GM12873 (cell line): Measurements from ENCODE around the gene KRTAP19-4.
A peak's percentile ranks its signal among the peaks of the same experiment; 100 is the strongest.

ENCODE experiments used
- TF ChIP-seq, protein P1 (sequence below): IDR thresholded peaks from 2 replicates; pipeline ENCODE4 v1.5.1; 2012; ENCODE audit warnings: low read depth, mild to moderate bottlenecking, moderate library complexity, low read length, control low read depth; ENCODE audit not compliant: insufficient read depth; ENCODE audit errors: missing control alignments

KRTAP19-4 gene, protein sequence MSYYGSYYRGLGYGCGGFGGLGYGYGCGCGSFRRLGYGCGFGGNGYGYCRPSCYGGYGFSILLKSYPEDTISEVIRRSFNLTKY

GRCh38 chr21:30497065-30497464 is at the start of gene KRTAP19-4:
Gene KRTAP19-4, minus strand, starts transcription at chr21:30497165. Its CDS starts 55 bp downstream, at chr21:30497110.
- TF ChIP-seq, protein P1, sequence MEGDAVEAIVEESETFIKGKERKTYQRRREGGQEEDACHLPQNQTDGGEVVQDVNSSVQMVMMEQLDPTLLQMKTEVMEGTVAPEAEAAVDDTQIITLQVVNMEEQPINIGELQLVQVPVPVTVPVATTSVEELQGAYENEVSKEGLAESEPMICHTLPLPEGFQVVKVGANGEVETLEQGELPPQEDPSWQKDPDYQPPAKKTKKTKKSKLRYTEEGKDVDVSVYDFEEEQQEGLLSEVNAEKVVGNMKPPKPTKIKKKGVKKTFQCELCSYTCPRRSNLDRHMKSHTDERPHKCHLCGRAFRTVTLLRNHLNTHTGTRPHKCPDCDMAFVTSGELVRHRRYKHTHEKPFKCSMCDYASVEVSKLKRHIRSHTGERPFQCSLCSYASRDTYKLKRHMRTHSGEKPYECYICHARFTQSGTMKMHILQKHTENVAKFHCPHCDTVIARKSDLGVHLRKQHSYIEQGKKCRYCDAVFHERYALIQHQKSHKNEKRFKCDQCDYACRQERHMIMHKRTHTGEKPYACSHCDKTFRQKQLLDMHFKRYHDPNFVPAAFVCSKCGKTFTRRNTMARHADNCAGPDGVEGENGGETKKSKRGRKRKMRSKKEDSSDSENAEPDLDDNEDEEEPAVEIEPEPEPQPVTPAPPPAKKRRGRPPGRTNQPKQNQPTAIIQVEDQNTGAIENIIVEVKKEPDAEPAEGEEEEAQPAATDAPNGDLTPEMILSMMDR, result no peak

DNA sequence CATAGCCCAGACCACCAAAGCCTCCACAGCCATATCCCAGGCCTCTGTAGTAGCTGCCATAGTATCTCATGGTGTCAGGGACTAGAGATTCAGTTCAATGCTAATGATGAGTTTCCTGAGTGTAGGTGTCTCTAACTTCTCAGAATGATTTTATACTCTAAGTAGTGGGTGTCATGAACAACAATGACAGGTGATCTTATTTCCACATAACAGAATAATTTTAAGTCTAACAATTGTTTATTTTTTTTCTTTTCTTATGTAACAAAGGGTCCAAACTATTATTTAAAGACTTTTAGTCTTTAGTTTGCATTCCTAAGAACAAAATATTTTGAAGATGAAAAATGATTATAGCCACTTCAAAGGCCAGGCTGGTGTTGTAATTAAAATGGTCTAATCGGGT is 44.8 kb upstream of the KRTAP19-4 start, which contains the start of gene KRTAP19-6:
KRTAP19-6 (minus strand) TSS at position 101 of the 400 bp plus-strand sequence; CDS start at position 70, 31 bp downstream.
- TF ChIP-seq, protein P1, result no peak

DNA sequence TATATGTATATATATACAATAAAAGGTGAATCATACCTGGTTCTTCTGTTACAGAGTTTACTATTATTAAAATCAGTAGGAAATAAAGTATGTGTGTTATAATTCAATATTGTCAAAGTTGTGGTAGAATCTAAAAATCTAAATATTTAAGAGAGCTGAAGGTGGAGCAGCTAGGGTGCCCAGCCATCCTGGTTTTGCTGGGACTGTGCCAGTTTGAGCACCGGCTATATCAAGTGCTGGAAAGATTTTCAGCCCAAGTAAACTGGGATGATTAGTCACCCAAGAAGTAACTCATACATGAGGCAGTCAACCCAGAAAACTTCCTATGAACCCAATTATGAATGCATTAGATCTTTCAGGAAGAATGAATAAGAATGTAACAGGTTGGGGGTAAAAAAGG is 21.9 kb upstream of the KRTAP19-4 start:
- TF ChIP-seq, protein P1, result no peak

GRCh38 chr21:30515681-30516080 is 18.7 kb upstream of the KRTAP19-4 start:
- TF ChIP-seq, protein P1, result no peak

GRCh38 chr21:30505621-30506205 is 8.7 kb upstream of the KRTAP19-4 start:
- TF ChIP-seq, protein P1, result peak; percentile 47

DNA sequence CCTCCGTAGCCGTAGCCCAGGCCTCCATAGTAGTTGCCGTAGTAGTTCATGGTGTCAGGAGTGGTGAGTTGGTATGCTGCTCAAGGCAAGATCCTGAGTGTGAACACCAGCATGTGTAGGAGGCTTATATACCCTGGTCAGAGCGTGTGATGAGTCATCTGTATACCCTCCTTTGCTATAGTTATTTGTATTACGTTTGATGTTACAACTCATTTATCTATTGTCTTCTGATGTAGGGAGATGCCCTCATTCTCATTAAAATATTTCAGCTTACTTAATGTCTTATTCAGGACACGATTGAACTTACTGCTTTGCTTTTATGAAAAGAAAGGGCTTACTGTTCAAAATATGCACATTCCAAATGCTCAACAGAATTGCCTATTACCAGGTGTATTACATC is 5.1 kb upstream of the KRTAP19-4 start, which contains the start of gene KRTAP19-5:
KRTAP19-5 (minus strand) TSS at position 101 of the 400 bp plus-strand sequence; CDS start at position 50, 51 bp downstream.
- TF ChIP-seq, protein P1, result no peak

GRCh38 chr21:30491963-30492428 is 5.0 kb downstream of the KRTAP19-4 start, which contains the start of gene KRTAP19-3:
Gene KRTAP19-3, minus strand, starts transcription at chr21:30492013. Its CDS starts 56 bp downstream, at chr21:30491957.
- TF ChIP-seq, protein P1, result no peak
